CD4-positive, CD25-positive, alpha-beta regulatory T cell (primary cell): Measurements from ENCODE around the gene KCNG3. TPM values are rescaled to one million over a fixed set of nuclear protein-coding genes. Genes with fewer than 3 reads are reported as not detected.

Source experiments
- ATAC-seq, 2 donors: fragments of 150-1000 bp; cut with Tn5 transposase; one replicate each; pipeline ENCODE4 v1.10.0; 2021; ENCODE audit warnings: low read depth in 2 of 2, moderate number of reproducible peaks in 2 of 2, moderate library complexity in 1 of 2
- DNase-seq, 3 donors: peaks; one replicate each; pipeline versions ENCODE4 v3.0.0 to v3.0.0-alpha.2; 2012 to 2022; ENCODE audit warnings: mixed read lengths in 1 of 3
- H3K27ac ChIP-seq: one replicate; pipeline ENCODE4 v1.7.0; 2013; ENCODE audit warnings: mild to moderate bottlenecking, low read length; ENCODE audit not compliant: insufficient read depth, poor library complexity, severe bottlenecking
- H3K27me3 ChIP-seq: one replicate; pipeline ENCODE4 v1.7.0; 2013; ENCODE audit warnings: low read length; ENCODE audit not compliant: control insufficient read depth, insufficient read depth
- H3K36me3 ChIP-seq: one replicate; pipeline ENCODE4 v1.7.0; 2013; ENCODE audit warnings: mild to moderate bottlenecking, low read length, moderate library complexity; ENCODE audit not compliant: control insufficient read depth, insufficient read depth
- H3K4me1 ChIP-seq: 2 replicates; pipeline ENCODE4 v1.7.0; 2013; ENCODE audit warnings: mild to moderate bottlenecking, low read length; ENCODE audit not compliant: insufficient read depth, control insufficient read depth, poor library complexity, severe bottlenecking
- H3K4me3 ChIP-seq: one replicate; pipeline ENCODE4 v1.7.0; 2013; ENCODE audit warnings: low read depth, mild to moderate bottlenecking, low read length, moderate library complexity
- H3K9me3 ChIP-seq, 2 experiments: 1 replicate in 1 of 2; 2 replicates in 1 of 2; pipeline ENCODE4 v1.7.0; 2013; ENCODE audit warnings: low read length in 2 of 2, mild to moderate bottlenecking in 1 of 2, moderate library complexity in 1 of 2; ENCODE audit not compliant: control insufficient read depth in 2 of 2
- H3K27ac Mint-ChIP-seq, 3 donors: one replicate each; pipeline ENCODE4 v1.8.0; 2020 to 2022; ENCODE audit warnings: mild to moderate bottlenecking in 3 of 3, mixed read lengths in 3 of 3, moderate library complexity in 2 of 3
- H3K27me3 Mint-ChIP-seq: one replicate; pipeline ENCODE4 v1.8.0; 2022; ENCODE audit warnings: mild to moderate bottlenecking, mixed read lengths
- H3K36me3 Mint-ChIP-seq: one replicate; pipeline ENCODE4 v1.8.0; 2020; ENCODE audit warnings: mixed read lengths
- H3K4me1 Mint-ChIP-seq, 4 donors: one replicate each; pipeline ENCODE4 v1.8.0; 2020 to 2022; ENCODE audit warnings: mixed read lengths in 4 of 4, mild to moderate bottlenecking in 1 of 4
- H3K4me3 Mint-ChIP-seq, 4 donors: one replicate each; pipeline ENCODE4 v1.8.0; 2020 to 2022; ENCODE audit warnings: mild to moderate bottlenecking in 4 of 4, mixed read lengths in 4 of 4, moderate library complexity in 3 of 4
- H3K9me3 Mint-ChIP-seq, 7 donors: one replicate each; pipeline ENCODE4 v1.8.0; 2020 to 2022; ENCODE audit warnings: mixed read lengths in 7 of 7, mild to moderate bottlenecking in 3 of 7, moderate library complexity in 2 of 7
- polyA plus RNA-seq, 4 donors: library from polyadenylated mRNA; unstranded; fragments of 300-500 nt; fragmentation: Illumina TruSeq; gene quantifications; one replicate each; pipeline ENCODE4 v1.2.3, GENCODE V29; 2021
- total RNA-seq: library from RNA; stranded (reverse); gene quantifications from one replicate; pipeline ENCODE4 v1.2.3, GENCODE V29; 2022

The KCNG3 gene
- total and polyA plus RNA-seq, 5 donors from 2014 or later, result not detected

DNA sequence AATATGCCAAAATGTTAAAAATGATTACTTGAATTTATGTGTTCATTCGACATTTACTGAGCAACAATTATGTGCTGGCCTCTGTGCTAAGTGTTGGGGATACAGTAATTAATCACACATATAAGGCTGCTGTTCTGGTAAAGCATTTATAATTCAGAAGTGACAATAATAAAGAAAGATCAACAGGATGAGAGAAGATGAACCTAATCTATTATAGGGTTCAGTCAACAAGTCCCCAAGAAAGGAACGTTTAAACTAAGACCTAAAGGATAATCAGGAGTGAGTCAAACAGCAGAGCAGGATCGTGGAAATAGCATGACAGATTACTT is 72.7 kb downstream of the KCNG3 start:
- Mint-ChIP-seq H3K4me3 (no peak overlapping the region), H3K9me3 (no peaks in the 10 kb centered on the region), H3K36me3 (no peaks in the 10 kb centered on the region), H3K27me3 (peaks cover 8% of the 10 kb centered on the region), H3K4me1 (peaks cover 0 to 29% (median 6%) of the 10 kb centered on the region in 4 donors), H3K27ac (no peak overlapping the region)
- no peaks in the 10 kb centered on the region for H3K9me3 ChIP-seq
- H3K4me1 ChIP-seq, result peaks cover 6% of the 10 kb centered on the region
- H3K4me3 ChIP-seq, result no peak overlapping the region
- no peaks in the 10 kb centered on the region for H3K27me3 ChIP-seq
- H3K27ac ChIP-seq, result no peak overlapping the region
- no peak for ATAC-seq
- no peaks in the 10 kb centered on the region for H3K36me3 ChIP-seq
- DNase-seq, result no peak

DNA sequence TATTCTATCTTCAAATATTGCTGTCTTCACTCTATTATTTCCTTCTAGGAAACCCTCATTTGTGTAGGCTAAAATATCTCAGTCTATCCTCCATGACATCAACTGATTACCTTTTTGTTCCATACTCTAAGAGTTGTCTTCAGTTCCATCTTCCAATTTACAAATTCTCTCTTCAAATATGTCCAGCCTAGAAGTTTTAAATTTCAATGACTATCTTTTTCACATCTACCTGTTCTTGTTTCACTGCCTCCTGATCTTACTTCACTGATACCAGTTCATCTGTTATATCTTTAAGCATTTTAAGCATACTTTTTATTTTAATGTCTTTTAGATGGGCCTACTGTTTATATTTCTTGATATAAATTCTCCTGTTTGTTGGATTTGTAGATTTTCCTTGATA is 79.1 kb downstream of the KCNG3 start:
- H3K27ac Mint-ChIP-seq, result no peak overlapping the region

DNA sequence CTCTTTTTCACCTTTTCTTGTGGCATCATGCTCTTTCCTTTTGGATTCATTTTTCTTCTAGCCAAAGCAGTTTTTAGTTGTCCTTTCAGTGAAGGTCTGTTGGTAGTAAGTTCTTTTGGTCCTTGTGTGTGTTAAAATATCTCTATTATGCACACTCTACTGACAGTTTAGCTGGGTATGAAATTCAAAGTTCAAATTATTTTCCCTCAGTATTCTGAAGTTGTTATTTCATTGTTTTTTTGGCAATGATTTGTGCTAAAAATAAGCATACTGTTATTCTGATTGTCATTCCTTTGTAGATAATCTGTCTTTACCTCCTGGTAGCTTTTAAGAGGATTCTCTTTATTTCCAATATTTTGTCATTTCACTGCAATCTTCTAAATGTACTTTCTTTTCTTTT is 79.6 kb downstream of the KCNG3 start:
- H3K4me1 Mint-ChIP-seq, result peaks cover 0 to 6% (median 0%) of the 10 kb centered on the region in 4 donors
- peak overlapping the region in 1 of 3 donors; percentile 20 for H3K27ac Mint-ChIP-seq
- no peak overlapping the region for H3K4me3 Mint-ChIP-seq
- peaks cover 0 to 19% (median 8%) of the 10 kb centered on the region in 7 donors for H3K9me3 Mint-ChIP-seq
- H3K4me3 ChIP-seq, result no peak overlapping the region
- no peak for DNase-seq
- H3K27me3 Mint-ChIP-seq, result no peaks in the 10 kb centered on the region
- no peaks in the 10 kb centered on the region for H3K27me3 ChIP-seq
- H3K9me3 ChIP-seq, result peaks cover 15 to 24% of the 10 kb centered on the region in 2 experiments
- H3K27ac ChIP-seq, result no peak overlapping the region
- no peaks in the 10 kb centered on the region for H3K36me3 Mint-ChIP-seq
- no peaks in the 10 kb centered on the region for H3K36me3 ChIP-seq
- peaks cover 6% of the 10 kb centered on the region for H3K4me1 ChIP-seq
- ATAC-seq, result no peak

More for the DNA sequence above, 79.1 kb downstream of the KCNG3 start:
- Histone ChIP-seq H3K36me3 (no peaks in the 10 kb centered on the region), H3K4me1 (peaks cover 6% of the 10 kb centered on the region), H3K4me3 (no peak overlapping the region), H3K27ac (no peak overlapping the region), H3K9me3 (peaks cover 15 to 24% of the 10 kb centered on the region in 2 experiments), H3K27me3 (no peaks in the 10 kb centered on the region)
- Mint-ChIP-seq H3K36me3 (no peaks in the 10 kb centered on the region), H3K4me1 (peaks cover 0 to 6% (median 0%) of the 10 kb centered on the region in 4 donors), H3K9me3 (peaks cover 0 to 19% (median 8%) of the 10 kb centered on the region in 7 donors), H3K27me3 (no peaks in the 10 kb centered on the region), H3K4me3 (no peak overlapping the region)
- DNase-seq (no peak), ATAC-seq (no peak)

DNA sequence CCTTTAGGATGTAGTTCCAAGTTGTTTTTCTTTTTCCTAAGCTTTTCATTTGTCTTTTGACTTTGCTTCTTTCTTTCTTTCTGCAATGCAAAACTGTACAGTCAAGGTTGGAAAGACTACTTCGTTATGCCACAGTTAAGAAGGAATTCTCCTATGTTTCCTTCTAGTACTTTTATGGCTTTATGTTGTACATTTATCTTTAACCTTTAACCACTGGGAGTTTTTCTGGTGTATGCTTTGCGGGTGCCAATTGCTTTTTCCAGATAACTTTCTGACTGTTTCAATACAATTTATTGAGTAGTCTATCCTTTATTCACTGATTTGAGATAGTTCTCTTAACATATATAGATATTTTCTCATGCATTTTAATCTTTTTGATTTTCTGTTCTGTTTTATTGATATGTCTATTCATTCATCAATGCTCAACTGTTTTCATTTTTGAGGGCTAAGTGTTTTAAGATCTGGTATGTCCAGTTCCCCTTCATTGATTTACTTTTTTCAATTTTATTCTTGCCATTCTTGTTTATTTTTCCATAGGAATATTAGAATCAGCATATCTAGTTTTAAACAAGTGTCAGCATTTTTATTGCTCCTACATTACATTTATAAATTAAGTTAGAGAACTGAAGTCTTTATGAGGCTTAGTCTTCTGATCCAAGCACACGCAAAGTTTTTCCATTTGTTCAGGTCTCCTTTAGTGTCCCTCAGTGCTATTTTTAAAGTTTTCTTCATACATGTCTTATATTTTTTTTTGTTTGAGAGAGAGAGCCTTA is 82.9 kb downstream of the KCNG3 start:
- no peak for DNase-seq
- H3K27me3 Mint-ChIP-seq, result no peaks in the 10 kb centered on the region
- H3K4me3 Mint-ChIP-seq, result no peak overlapping the region
- H3K9me3 ChIP-seq, result peaks cover 15 to 24% of the 10 kb centered on the region in 2 experiments
- H3K27ac Mint-ChIP-seq, result no peak overlapping the region
- no peak overlapping the region for H3K27ac ChIP-seq
- no peaks in the 10 kb centered on the region for H3K4me1 ChIP-seq
- no peak overlapping the region for H3K4me3 ChIP-seq
- no peaks in the 10 kb centered on the region for H3K36me3 Mint-ChIP-seq
- peaks cover 0 to 19% (median 8%) of the 10 kb centered on the region in 7 donors for H3K9me3 Mint-ChIP-seq
- no peaks in the 10 kb centered on the region for H3K4me1 Mint-ChIP-seq
- H3K27me3 ChIP-seq, result no peaks in the 10 kb centered on the region
- no peaks in the 10 kb centered on the region for H3K36me3 ChIP-seq
- ATAC-seq, result no peak

DNA sequence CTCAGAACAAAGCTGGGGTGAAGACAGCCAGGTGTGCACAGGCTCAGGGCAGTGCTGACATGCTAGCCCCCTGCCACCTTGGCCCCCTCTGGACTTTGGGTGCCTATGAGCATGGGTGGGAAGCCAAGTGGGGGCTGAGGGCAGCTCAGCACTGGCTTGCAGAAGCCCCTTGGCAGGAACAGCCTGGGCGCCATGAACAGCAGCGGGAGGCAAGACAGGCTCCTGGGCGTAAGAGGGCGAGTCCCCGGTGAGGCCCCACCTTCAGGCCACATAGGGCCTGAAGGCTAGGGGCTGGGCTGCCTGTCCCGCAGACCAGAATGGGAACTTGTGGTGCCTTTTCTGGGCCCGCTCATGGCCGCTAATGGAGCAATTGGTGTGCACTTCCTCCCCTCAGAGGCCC is 85.8 kb downstream of the KCNG3 start:
- Histone ChIP-seq H3K27ac (no peak overlapping the region), H3K4me3 (no peak overlapping the region), H3K36me3 (no peaks in the 10 kb centered on the region), H3K27me3 (no peaks in the 10 kb centered on the region), H3K4me1 (no peaks in the 10 kb centered on the region), H3K9me3 (peaks cover 0 to 2% of the 10 kb centered on the region in 2 experiments)
- H3K4me3 Mint-ChIP-seq, result no peak overlapping the region
- no peaks in the 10 kb centered on the region for H3K4me1 Mint-ChIP-seq
- H3K9me3 Mint-ChIP-seq, result peaks cover 0 to 4% (median 0%) of the 10 kb centered on the region in 7 donors
- peaks cover 5% of the 10 kb centered on the region for H3K27me3 Mint-ChIP-seq
- H3K27ac Mint-ChIP-seq, result peak overlapping the region in 1 of 3 donors; percentile 20
- no peaks in the 10 kb centered on the region for H3K36me3 Mint-ChIP-seq
- no peak for DNase-seq
- no peak for ATAC-seq

DNA sequence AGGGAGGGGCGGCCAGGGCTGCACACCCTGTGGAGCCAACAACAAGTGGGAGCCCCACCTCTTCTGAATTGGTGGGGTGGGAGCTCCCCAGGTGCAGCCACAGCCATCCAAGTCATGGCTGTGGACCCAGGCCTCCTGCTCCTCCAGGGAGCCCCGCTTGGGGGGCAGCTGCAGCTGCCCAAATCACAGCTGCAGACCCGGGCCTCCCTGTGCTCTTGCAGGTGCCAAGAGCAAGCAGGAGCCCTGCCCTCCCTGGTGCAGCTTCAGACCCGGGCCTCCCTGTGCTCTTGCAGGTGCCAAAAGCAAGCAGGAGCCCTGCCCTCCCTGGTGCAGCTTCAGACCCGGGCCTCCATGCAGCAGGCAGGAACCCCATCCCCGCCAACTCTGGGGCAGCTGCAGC is 86.3 kb downstream of the KCNG3 start:
- Mint-ChIP-seq H3K9me3 (peaks cover 0 to 4% (median 0%) of the 10 kb centered on the region in 7 donors), H3K27me3 (peaks cover 10% of the 10 kb centered on the region), H3K36me3 (no peaks in the 10 kb centered on the region), H3K4me1 (no peaks in the 10 kb centered on the region), H3K27ac (no peak overlapping the region), H3K4me3 (no peak overlapping the region)
- no peak for DNase-seq
- Histone ChIP-seq H3K4me1 (no peaks in the 10 kb centered on the region), H3K27ac (no peak overlapping the region), H3K36me3 (no peaks in the 10 kb centered on the region), H3K4me3 (no peak overlapping the region), H3K27me3 (no peaks in the 10 kb centered on the region), H3K9me3 (no peaks in the 10 kb centered on the region)
- no peak for ATAC-seq

DNA sequence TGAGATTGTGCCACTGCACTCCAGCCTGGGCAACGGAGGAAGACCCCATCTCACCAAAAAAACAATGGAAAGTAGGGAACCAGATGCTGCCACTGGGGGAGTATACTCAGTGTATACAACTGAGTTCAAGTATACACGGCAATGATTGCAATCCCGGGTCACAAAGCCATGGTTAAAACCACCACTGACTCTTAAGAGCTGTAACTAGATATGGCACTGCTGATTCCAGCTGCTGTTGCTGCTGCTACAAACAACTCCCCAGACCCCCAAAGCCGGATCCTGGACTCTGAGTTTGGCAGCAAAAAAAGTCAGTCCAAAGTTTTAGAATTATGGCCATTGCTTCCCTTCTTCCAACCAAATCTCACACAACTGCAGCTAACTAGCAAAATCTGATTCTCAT is 89.1 kb downstream of the KCNG3 start:
- no peaks in the 10 kb centered on the region for H3K4me1 Mint-ChIP-seq

DNA sequence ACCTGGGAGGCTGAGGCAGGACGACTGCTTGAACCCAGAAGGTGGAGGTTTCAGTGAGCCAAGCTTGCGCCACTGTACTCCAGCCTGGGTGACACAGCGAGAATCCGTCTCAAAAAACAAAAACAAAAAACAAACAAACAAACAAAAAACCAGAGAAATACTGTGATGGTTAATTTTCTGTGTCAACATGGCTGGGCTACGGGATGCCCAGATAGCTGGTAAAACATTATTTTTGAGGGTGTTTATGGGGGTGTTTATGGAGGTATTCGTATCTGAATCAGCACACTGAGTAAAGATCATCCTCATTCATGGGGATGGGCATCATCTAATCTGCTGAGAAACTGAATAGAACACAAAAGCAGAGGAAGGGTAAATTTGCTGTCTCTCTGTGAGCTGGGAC is 92.0 kb downstream of the KCNG3 start:
- H3K9me3 ChIP-seq, result no peaks in the 10 kb centered on the region
- DNase-seq (no peak), ATAC-seq (no peak)
- Mint-ChIP-seq H3K36me3 (no peaks in the 10 kb centered on the region), H3K27me3 (peaks cover 19% of the 10 kb centered on the region), H3K27ac (no peak overlapping the region), H3K9me3 (peaks cover 0 to 1% (median 0%) of the 10 kb centered on the region in 7 donors), H3K4me1 (no peaks in the 10 kb centered on the region), H3K4me3 (no peak overlapping the region)
- no peaks in the 10 kb centered on the region for H3K4me1 ChIP-seq
- H3K36me3 ChIP-seq, result no peaks in the 10 kb centered on the region
- no peak overlapping the region for H3K27ac ChIP-seq
- H3K27me3 ChIP-seq, result peaks cover 2% of the 10 kb centered on the region
- no peak overlapping the region for H3K4me3 ChIP-seq

More for the DNA sequence above, 89.1 kb downstream of the KCNG3 start:
- Mint-ChIP-seq H3K36me3 (no peaks in the 10 kb centered on the region), H3K9me3 (no peaks in the 10 kb centered on the region), H3K27me3 (peaks cover 15% of the 10 kb centered on the region), H3K27ac (peak overlapping the region in 1 of 3 donors; percentile 24), H3K4me3 (no peak overlapping the region)
- no peaks in the 10 kb centered on the region for H3K36me3 ChIP-seq
- no peak overlapping the region for H3K4me3 ChIP-seq
- ATAC-seq, result no peak
- no peak for DNase-seq
- H3K27ac ChIP-seq, result no peak overlapping the region
- no peaks in the 10 kb centered on the region for H3K4me1 ChIP-seq
- H3K27me3 ChIP-seq, result peaks cover 2% of the 10 kb centered on the region
- H3K9me3 ChIP-seq, result no peaks in the 10 kb centered on the region
